OCI-LY7 (cell line): ENCODE measurements around the gene CABP4. TPM values are rescaled to one million over a fixed set of nuclear protein-coding genes. Genes with fewer than 3 reads are reported as not detected.

Source experiments
- BruUV-seq: library from RNA; stranded (reverse); fragments of 400-500 nt; replicated peaks from 2 replicates; lab custom pipeline; 2021; lab: Mats Ljungman, UMichigan
- CTCF ChIA-PET: fragments of 300-600 bp; sonication (Branson Sonifier 250); formaldehyde crosslinking; loops from one replicate; lab custom pipeline; 2022; ENCODE audit warnings: antibody characterized with exemption; ENCODE audit not compliant: unreplicated experiment; lab: Charles Lee
- POLR2A ChIA-PET: fragments of 300-600 bp; sonication (Branson Sonifier 250); formaldehyde crosslinking; loops from one replicate; lab custom pipeline; 2022; ENCODE audit warnings: antibody characterized with exemption; lab: Charles Lee
- DNase-seq: peaks from one replicate; pipeline ENCODE4 v3.0.0-alpha.2; 2015; ENCODE audit warnings: low spot score
- H2AFZ ChIP-seq: fragments of 200-600 bp; sonication (generic), shearing (Covaris generic); 2 replicates; pipeline ENCODE4 v1.6.1; 2014; ENCODE audit warnings: mild to moderate bottlenecking, antibody characterized with exemption, low read length, moderate library complexity
- H3K27ac ChIP-seq: fragments of 200-600 bp; sonication (generic); 2 replicates; pipeline ENCODE4 v1.5.1; 2014; ENCODE audit warnings: mixed run types, low read depth, mild to moderate bottlenecking, moderate library complexity, low read length, inconsistent platforms; ENCODE audit not compliant: poor library complexity, severe bottlenecking
- H3K36me3 ChIP-seq: fragments of 200-600 bp; sonication (generic); 2 replicates; pipeline ENCODE4 v1.6.1; 2014; ENCODE audit warnings: mild to moderate bottlenecking, antibody characterized with exemption, low read length, moderate library complexity, mixed read lengths; ENCODE audit not compliant: insufficient read depth
- H3K4me1 ChIP-seq: fragments of 200-600 bp; sonication (generic); 2 replicates; pipeline ENCODE4 v1.5.1; 2014; ENCODE audit warnings: mild to moderate bottlenecking, low read length; ENCODE audit not compliant: insufficient read depth, poor library complexity, severe bottlenecking
- H3K4me2 ChIP-seq: fragments of 200-600 bp; sonication (generic); 2 replicates; pipeline ENCODE4 v1.6.1; 2014; ENCODE audit warnings: mild to moderate bottlenecking, low read length
- H3K4me3 ChIP-seq: fragments of 200-600 bp; sonication (generic); 2 replicates; pipeline ENCODE4 v1.5.1; 2014; ENCODE audit warnings: mild to moderate bottlenecking, low read depth, low read length; ENCODE audit not compliant: poor library complexity, severe bottlenecking
- H3K79me2 ChIP-seq: fragments of 200-600 bp; sonication (generic); 2 replicates; pipeline ENCODE4 v1.6.1; 2016; ENCODE audit warnings: low read depth, mild to moderate bottlenecking, low read length, moderate library complexity, mixed read lengths; ENCODE audit not compliant: insufficient read depth
- H3K9me2 ChIP-seq: fragments of 200-600 bp; sonication (generic); 2 replicates; pipeline ENCODE4 v1.6.1; 2016; ENCODE audit warnings: mild to moderate bottlenecking, low read length, mixed read lengths; ENCODE audit not compliant: insufficient read depth
- H3K9me3 ChIP-seq: fragments of 200-600 bp; sonication (generic); 2 replicates; pipeline ENCODE4 v1.6.1; 2014; ENCODE audit warnings: mild to moderate bottlenecking, mixed run types, low read length, mixed read lengths
- H4K20me1 ChIP-seq: fragments of 200-600 bp; sonication (generic); 2 replicates; pipeline ENCODE4 v1.6.1; 2014; ENCODE audit warnings: mild to moderate bottlenecking, antibody characterized with exemption, low read length, moderate library complexity, mixed read lengths; ENCODE audit not compliant: insufficient read depth
- CTCF ChIP-seq: fragments of 200-600 bp; sonication (generic); conservative IDR thresholded peaks from 2 replicates; pipeline ENCODE4 v1.5.1; 2014; ENCODE audit warnings: mild to moderate bottlenecking, antibody characterized with exemption, low read length, moderate library complexity, mixed read lengths
- EZH2phosphoT487 ChIP-seq: fragments of 200-600 bp; sonication (generic); IDR thresholded peaks from 2 replicates; pipeline ENCODE4 v1.6.1; 2018; ENCODE audit warnings: low read depth, borderline replicate concordance, mild to moderate bottlenecking, mixed run types, antibody characterized with exemption, low read length, moderate library complexity, mixed read lengths
- intact Hi-C: fragments of 100-400 bp; cut with micrococcal nuclease; formaldehyde crosslinking; loops from one replicate; pipeline ENCODE4 v1.10.0; 2022; ENCODE audit not compliant: unreplicated experiment
- total RNA-seq, 2 experiments: library from RNA; depleted of rRNA in 1 of 2; stranded (reverse); fragments of >200 nt in 1 of 2; shearing (Covaris generic) in 1 of 2; gene quantifications; 2 replicates each; pipeline ENCODE4 v1.2.3, GENCODE V29; 2014 to 2022

Gene CABP4
- total RNA-seq, 2 experiments from 2014 or later, result 3.0 to 11.5 TPM

- ChIA-PET POLR2A (interaction anchor here (1.0 to 1.9 kb wide), 2 partner anchors 14 to 16 kb away, joined by 3 to 7 read pairs; partner anchors contain the start of gene PTPRCAP), CTCF (no interaction called here)
- Histone ChIP-seq H2AFZ (no peak overlapping the region), H3K36me3 (no peaks in the 10 kb centered on the region), H3K9me2 (no peaks in the 10 kb centered on the region), H3K4me1 (peaks cover 39% of the 10 kb centered on the region), H3K79me2 (no peaks in the 10 kb centered on the region), H3K4me2 (no peak overlapping the region), H3K4me3 (no peak overlapping the region), H3K9me3 (no peaks in the 10 kb centered on the region), H4K20me1 (no peaks in the 10 kb centered on the region), H3K27ac (no peak overlapping the region)
- DNase-seq, result no peak
- intact Hi-C loops, result loop anchor here (5.0 kb wide), 1 partner anchor 84 kb away; the partner anchor contains the start of genes CDK2AP2 and PITPNM1
- no TSS peak for BruUV-seq
- TF ChIP-seq EZH2phosphoT487 (no peak), CTCF (no peak)
These were observed 32.3 kb upstream of the CABP4 start for GRCh38 chr11:67422891-67423290.

GRCh38 chr11:67423466-67423865 lies 31.7 kb upstream of the CABP4 start:
- Histone ChIP-seq H3K36me3 (no peaks in the 10 kb centered on the region), H2AFZ (no peak overlapping the region), H3K4me1 (peaks cover 37% of the 10 kb centered on the region), H4K20me1 (no peaks in the 10 kb centered on the region), H3K4me2 (no peak overlapping the region), H3K4me3 (no peak overlapping the region), H3K9me3 (no peaks in the 10 kb centered on the region), H3K27ac (no peak overlapping the region), H3K79me2 (peaks cover under 1% of the 10 kb centered on the region; the same call in 1 of the 2 replicates), H3K9me2 (no peaks in the 10 kb centered on the region)
- POLR2A ChIA-PET, result interaction anchor here (1.0 to 1.9 kb wide), 2 partner anchors 14 to 16 kb away, joined by 3 to 7 read pairs; partner anchors contain the start of gene PTPRCAP
- no peak for TF ChIP-seq CTCF
- TF ChIP-seq EZH2phosphoT487, result no peak
- intact Hi-C loops, result loop anchor here (5.0 kb wide), 1 partner anchor 84 kb away; the partner anchor contains the start of genes CDK2AP2 and PITPNM1
- DNase-seq, result no peak
- BruUV-seq, result no TSS peak
- CTCF ChIA-PET, result no interaction called here
